Epithelial cell of proximal tubule (primary cell): ENCODE results near the gene SLC1A2. TPM values are rescaled to one million over a fixed set of nuclear protein-coding genes. Genes with fewer than 3 reads are reported as not detected.

ENCODE experiments used
- DNase-seq: peaks from one replicate; pipeline ENCODE4 v3.0.0-alpha.2; 2011; ENCODE audit warnings: low read depth
- H3K4me3 ChIP-seq: 2 replicates; pipeline ENCODE4 v1.5.1; 2011; ENCODE audit warnings: low read depth, mild to moderate bottlenecking, low read length
- CTCF ChIP-seq: conservative IDR thresholded peaks from 2 replicates; pipeline ENCODE4 v1.5.1; 2012; ENCODE audit warnings: low read depth, mild to moderate bottlenecking, low read length
- total RNA-seq: library from RNA; depleted of rRNA; stranded (reverse); fragments of >200 nt; gene quantifications from 2 replicates; pipeline ENCODE4 v1.2.3, GENCODE V29; 2015

SLC1A2 gene
- total RNA-seq, 1 donor from 2014 or later, result not detected

DNA sequence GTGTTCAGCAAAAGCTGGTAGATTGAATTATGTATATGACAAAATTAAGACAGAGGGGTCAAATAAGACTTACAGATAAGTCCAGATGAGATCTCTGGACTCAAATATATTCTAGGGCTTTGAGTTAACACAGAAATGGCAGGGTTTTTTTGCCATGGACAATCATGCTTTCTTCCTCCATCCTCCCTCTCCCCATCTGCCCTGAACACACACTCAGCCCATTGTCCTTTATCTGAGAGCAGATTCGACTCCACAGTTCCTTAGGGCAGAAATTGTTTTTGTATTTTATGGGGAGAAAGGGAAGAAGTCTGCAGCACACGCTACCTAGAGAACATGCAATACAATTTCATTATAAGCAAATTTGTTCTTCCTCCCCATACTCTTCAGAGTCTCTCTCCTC lies 86.8 kb downstream of the SLC1A2 start:
- no peak overlapping the region for H3K4me3 ChIP-seq
- no peak for DNase-seq
- TF ChIP-seq CTCF, result no peak

DNA sequence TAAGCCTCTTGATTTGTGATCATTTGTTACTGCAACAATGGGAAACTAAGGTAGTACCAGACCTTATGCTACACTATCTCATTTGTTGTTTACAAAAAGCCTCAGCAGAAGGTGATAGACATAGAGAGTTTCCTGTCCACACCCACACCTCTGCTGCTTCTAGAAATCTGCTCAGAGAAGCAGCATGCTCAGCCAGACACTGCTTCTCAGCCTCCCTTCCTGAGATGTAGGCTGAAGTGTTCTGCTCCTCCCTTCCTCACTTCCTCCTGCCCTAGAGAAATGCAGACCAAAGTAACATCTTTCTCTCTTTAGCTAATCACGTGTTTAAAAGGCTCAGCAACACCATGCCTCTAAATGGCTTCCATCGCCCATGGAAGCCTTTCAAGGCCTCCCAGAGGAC lies 88.4 kb downstream of the SLC1A2 start:
- H3K4me3 ChIP-seq, result no peak overlapping the region
- no peak for TF ChIP-seq CTCF
- DNase-seq, result no peak

- no peak for DNase-seq
- H3K4me3 ChIP-seq, result no peak overlapping the region
- no peak for TF ChIP-seq CTCF
Measured at GRCh38 chr11:35330156-35330889, 89.0 kb downstream of the SLC1A2 start.

GRCh38 chr11:35327829-35328228 lies 91.5 kb downstream of the SLC1A2 start:
- TF ChIP-seq CTCF, result no peak
- no peak for DNase-seq
- H3K4me3 ChIP-seq, result no peak overlapping the region

DNA sequence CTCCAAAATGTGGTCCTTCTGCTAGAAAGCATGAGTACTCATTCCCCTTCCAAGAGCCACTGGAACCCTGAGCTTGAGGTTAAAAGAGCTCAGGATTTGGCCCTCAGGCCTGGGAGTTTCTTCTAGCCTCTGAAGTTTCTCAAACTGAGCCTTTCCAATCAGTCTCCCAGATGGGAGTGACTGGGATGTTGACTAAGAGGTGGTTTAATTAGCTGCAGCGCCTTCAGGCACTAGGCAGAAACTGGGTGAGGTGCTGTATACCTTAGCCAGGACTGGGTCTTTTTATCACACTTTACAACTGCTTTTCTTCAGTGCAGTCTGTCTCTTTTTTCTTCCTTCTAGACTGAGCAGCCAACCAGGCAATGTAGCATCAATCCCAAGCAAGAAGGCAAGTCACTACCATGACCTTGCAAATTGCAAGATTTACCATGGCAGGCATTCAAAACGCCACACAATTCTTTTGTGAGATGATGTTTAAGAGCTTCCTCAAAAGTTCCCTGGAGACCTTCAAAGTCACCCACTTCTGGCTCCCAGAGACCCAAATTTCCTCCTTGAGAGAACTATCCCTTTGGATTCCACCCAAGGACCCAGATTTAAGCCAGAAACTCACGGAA lies 93.0 kb downstream of the SLC1A2 start:
- DNase-seq, result no peak
- TF ChIP-seq CTCF, result no peak
- no peak overlapping the region for H3K4me3 ChIP-seq

DNA sequence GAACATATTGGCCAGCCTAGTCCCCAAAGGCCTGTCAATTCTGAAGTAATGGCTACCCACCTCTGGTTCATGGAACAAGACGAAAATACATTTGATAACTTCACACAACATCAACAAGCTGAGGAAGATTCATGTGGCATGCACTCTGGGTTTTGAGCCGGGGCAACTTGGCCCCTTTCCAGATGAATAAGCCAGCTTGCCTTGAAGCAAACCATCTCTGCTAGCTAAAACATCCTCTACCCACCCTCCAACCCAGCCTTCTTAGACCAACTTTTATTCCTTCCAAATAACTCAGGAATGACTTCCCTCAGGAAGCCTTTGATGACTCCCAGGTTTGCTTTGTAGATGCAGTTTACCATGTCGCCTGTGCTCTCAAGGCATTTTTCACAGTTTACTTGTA lies 94.4 kb downstream of the SLC1A2 start:
- no peak for DNase-seq
- H3K4me3 ChIP-seq, result no peak overlapping the region
- no peak for TF ChIP-seq CTCF
